HG02623 (cell line): ENCODE data around the gene EGFLAM.
"Not testable (repeated sequence)": the region's sequence is repeated elsewhere in the genome, so short reads cannot be mapped to it uniquely, and the experiment has no call there.

Source experiments
- ATAC-seq: cut with Tn5 transposase; IDR thresholded peaks from one replicate; pipeline ENCODE4 v1.9.1; 2021; ENCODE audit warnings: moderate library complexity; ENCODE audit not compliant: unreplicated experiment

Gene EGFLAM

DNA sequence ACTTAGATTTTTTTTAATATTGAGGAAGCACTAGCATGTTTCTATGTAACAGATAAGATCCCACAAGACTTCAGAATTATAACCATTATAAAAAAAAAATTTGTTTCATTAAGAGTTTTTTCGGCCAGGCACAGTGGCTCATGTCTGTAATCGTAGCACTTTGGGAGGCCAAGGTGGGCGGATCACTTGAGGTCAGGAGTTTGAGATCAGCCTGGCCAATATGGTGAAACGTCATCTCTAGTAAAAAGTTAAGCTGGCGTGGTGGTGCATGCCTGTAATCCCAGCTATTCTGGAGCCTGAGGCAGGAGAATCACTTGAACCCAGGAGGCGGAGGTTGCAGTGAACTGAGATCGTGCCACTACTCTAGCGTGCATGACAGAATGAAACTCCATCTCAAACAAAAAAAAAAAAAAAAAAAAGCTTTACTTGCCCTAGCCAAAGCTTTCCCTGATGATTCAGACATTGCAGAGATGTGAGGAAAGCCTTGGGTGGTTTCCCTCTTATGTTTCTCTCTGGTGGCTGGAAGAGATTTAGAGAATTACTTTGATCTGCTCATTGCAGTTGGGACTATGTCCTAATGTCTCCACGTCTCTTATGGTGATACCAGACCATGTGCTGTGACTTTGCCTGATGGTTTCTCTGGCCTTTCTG is 65.4 kb downstream of the EGFLAM start:
- ATAC-seq, result no peak

- no peak for ATAC-seq
Measured at GRCh38 chr5:38329132-38329715, 70.9 kb downstream of the EGFLAM start.

- ATAC-seq, result no peak
Measured at GRCh38 chr5:38330207-38330606, 71.8 kb downstream of the EGFLAM start.

DNA sequence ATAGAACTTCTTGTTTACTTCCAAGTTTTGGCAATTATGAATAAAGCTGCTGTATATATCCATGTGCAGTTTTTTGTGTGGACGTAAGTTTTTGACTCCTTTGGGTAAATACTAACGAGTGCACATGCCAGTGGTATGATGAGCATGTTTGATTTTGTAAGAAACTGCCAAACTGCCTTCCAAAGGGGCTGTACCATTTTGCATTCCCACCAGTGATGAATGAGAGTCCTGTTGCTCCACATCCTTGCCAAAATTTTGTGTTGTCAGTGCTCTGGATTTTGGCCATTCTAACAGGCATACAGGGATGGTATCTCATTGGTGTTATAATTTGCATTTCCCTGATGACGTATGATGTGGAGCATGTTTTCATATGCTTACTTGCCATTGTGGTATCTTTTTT is 73.5 kb downstream of the EGFLAM start:
- no peak for ATAC-seq

GRCh38 chr5:38333181-38333580 is 74.8 kb downstream of the EGFLAM start:
- ATAC-seq, result not testable (repeated sequence)

GRCh38 chr5:38338455-38338854 is 80.1 kb downstream of the EGFLAM start:
- no peak for ATAC-seq

GRCh38 chr5:38339446-38339845 is 81.1 kb downstream of the EGFLAM start:
- ATAC-seq, result no peak

- no peak for ATAC-seq
Measured at GRCh38 chr5:38341056-38341455, 82.7 kb downstream of the EGFLAM start.

GRCh38 chr5:38341641-38342040 is 83.3 kb downstream of the EGFLAM start:
- ATAC-seq, result no peak

GRCh38 chr5:38342261-38342660 is 83.9 kb downstream of the EGFLAM start:
- no peak for ATAC-seq

DNA sequence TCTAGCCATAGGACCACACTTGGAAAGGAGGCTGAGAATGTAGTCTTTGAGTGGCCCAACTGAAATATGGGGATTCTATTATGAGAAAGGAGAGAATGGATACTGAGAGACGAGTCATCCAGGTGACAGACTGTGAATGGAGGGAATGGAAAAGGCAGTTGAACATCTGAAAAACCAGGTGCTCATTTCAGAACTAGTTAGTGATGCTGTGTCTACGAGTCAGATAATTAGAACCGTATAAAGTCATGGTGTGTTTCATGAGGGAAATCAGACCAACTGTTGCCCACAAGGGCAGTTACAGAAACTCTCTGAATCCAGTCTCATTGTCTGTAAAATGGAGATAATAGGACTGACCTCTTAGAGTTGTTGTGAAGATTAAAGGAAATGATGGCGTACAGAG is 86.5 kb downstream of the EGFLAM start:
- no peak for ATAC-seq

DNA sequence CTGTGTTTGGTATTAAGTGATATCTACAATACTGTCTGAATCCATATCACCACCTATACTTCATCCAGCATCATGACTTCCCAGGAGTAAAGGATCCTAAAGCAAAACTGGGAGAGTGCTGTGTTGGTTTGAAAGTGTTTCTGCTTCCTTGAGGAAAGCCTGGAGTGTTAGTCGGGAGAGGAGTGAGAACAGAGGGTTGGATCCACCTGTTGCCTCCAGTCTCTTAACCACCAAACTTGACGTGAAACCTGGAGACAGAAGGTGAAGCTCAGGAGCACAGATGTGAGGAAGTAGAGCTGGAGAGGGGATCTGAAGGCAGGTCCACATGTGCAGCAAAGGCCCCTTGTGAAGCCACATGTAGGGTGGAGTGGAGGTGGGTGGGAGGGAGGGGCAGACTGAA is 88.2 kb downstream of the EGFLAM start:
- no peak for ATAC-seq

- ATAC-seq, result no peak
Measured at GRCh38 chr5:38347040-38347763, 88.8 kb downstream of the EGFLAM start.

- ATAC-seq, result no peak
Measured at GRCh38 chr5:38347896-38348295, 89.5 kb downstream of the EGFLAM start.

- no peak for ATAC-seq
Measured at GRCh38 chr5:38360323-38361061, 102.1 kb downstream of the EGFLAM start.

DNA sequence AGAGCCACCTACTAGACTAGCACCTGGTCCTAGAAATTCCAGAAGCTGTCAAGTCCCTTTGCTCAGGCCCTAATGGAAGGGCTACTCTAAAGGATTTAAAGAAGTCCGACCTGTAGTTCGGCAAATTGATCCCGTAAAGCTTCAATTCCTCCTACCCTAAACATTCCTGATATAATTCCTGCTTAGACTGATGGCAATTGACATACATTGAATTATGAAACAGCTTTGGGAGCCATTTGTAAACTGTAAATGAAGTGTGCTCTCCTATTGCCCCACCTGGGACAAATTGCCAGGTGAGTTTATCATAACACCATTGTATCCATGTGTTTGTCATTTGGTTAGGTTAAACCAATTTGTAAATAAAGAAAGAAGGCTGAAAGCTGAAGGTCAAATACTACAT is 104.4 kb downstream of the EGFLAM start:
- ATAC-seq, result no peak

- no peak for ATAC-seq
Measured at GRCh38 chr5:38364825-38365224, 106.5 kb downstream of the EGFLAM start.

- no peak for ATAC-seq
Measured at GRCh38 chr5:38367410-38367809, 109.1 kb downstream of the EGFLAM start.

DNA sequence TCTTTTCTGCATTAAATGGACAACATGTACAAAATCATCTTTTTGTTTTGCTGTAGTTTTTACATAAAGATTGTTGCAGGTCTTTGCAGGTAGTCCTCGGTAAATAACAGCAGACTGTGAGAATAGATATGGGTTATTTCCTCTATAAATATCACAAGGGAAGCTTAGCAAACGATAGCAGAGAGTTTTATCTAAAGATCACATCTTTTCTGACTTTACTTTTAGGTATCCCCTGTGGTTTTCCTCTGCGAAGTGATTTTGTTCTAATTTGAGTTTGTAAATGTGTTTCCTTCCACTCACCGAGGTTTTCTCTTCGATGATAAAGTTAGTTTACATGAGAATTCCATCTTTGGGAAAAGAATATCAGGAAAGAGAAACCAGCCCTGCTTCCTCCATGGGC is 109.6 kb downstream of the EGFLAM start:
- no peak for ATAC-seq

- ATAC-seq, result no peak
Measured at GRCh38 chr5:38369692-38370091, 111.3 kb downstream of the EGFLAM start.

- no peak for ATAC-seq
Measured at GRCh38 chr5:38370358-38371100, 112.2 kb downstream of the EGFLAM start.
